A673 (cell line): ENCODE measurements around the gene APOBEC3B. TPM values are rescaled to one million over a fixed set of nuclear protein-coding genes. Genes with fewer than 3 reads are reported as not detected.
"Not testable (repeated sequence)": the region's sequence is repeated elsewhere in the genome, so short reads cannot be mapped to it uniquely, and the experiment has no call there.

Source experiments
- BruUV-seq: library from RNA; stranded (reverse); fragments of 400-500 nt; replicated peaks from 2 replicates; lab custom pipeline; 2021; lab: Mats Ljungman, UMichigan
- CTCF ChIA-PET: fragments of 300-600 bp; sonication (Branson Sonifier 250); formaldehyde crosslinking; loops from one replicate; lab custom pipeline; 2022; ENCODE audit warnings: antibody characterized with exemption; lab: Charles Lee
- POLR2A ChIA-PET: fragments of 300-600 bp; sonication (Branson Sonifier 250); formaldehyde crosslinking; loops from one replicate; lab custom pipeline; 2022; ENCODE audit warnings: antibody characterized with exemption; ENCODE audit not compliant: low non-redundant PET; lab: Charles Lee
- DNase-seq: peaks from one replicate; pipeline ENCODE4 v3.0.0-alpha.2; 2015; ENCODE audit warnings: low spot score
- H3K27ac ChIP-seq: fragments of 200-600 bp; sonication (generic); 2 replicates; pipeline ENCODE4 v1.5.1; 2016; ENCODE audit warnings: mixed run types, low read depth, mild to moderate bottlenecking, mixed read lengths, antibody characterized with exemption, low read length; ENCODE audit not compliant: poor library complexity, severe bottlenecking
- H3K27me3 ChIP-seq: fragments of 200-600 bp; sonication (generic); replicated peaks from 2 replicates; pipeline ENCODE4 v1.6.1; 2017; ENCODE audit warnings: mixed run types, low read depth, mild to moderate bottlenecking, mixed read lengths, antibody characterized with exemption, low read length; ENCODE audit not compliant: insufficient read depth, poor library complexity
- H3K36me3 ChIP-seq: fragments of 200-600 bp; sonication (generic); 2 replicates; pipeline ENCODE4 v1.6.1; 2016; ENCODE audit warnings: mixed run types, mild to moderate bottlenecking, mixed read lengths, antibody characterized with exemption, low read length; ENCODE audit not compliant: insufficient read depth, poor library complexity, severe bottlenecking
- H3K4me1 ChIP-seq: fragments of 200-600 bp; sonication (generic); 2 replicates; pipeline ENCODE4 v1.6.1; 2017; ENCODE audit warnings: mixed run types, mild to moderate bottlenecking, mixed read lengths, antibody characterized with exemption, low read length; ENCODE audit not compliant: insufficient read depth, poor library complexity, severe bottlenecking
- H3K4me3 ChIP-seq: fragments of 200-600 bp; sonication (generic); 2 replicates; pipeline ENCODE4 v1.5.1; 2016; ENCODE audit warnings: low read depth, mixed run types, mild to moderate bottlenecking, mixed read lengths, low read length; ENCODE audit not compliant: poor library complexity, severe bottlenecking
- H3K9me3 ChIP-seq: fragments of 200-600 bp; sonication (generic); 2 replicates; pipeline ENCODE4 v1.6.1; 2016; ENCODE audit warnings: mixed run types, low read depth, mild to moderate bottlenecking, mixed read lengths, antibody characterized with exemption, low read length; ENCODE audit not compliant: poor library complexity, severe bottlenecking
- CTCF ChIP-seq: fragments of 300-800, 200-600 bp; sonication (generic); conservative IDR thresholded peaks from 2 replicates; pipeline ENCODE4 v1.5.1; 2017; ENCODE audit warnings: low read depth, mild to moderate bottlenecking, antibody characterized with exemption, low read length, moderate library complexity, mixed read lengths
- EZH2 ChIP-seq: fragments of 200-600 bp; sonication (generic); IDR thresholded peaks from 2 replicates; pipeline ENCODE4 v1.6.1; 2017; ENCODE audit warnings: borderline replicate concordance, low read depth, mild to moderate bottlenecking, mixed read lengths, antibody characterized with exemption, low read length; ENCODE audit not compliant: poor library complexity, severe bottlenecking
- intact Hi-C: fragments of 100-400 bp; cut with micrococcal nuclease; formaldehyde crosslinking; loops from one replicate; pipeline ENCODE4 v1.10.0; 2022; ENCODE audit not compliant: unreplicated experiment
- total RNA-seq: library from RNA; stranded (reverse); gene quantifications from 2 replicates; pipeline ENCODE4 v1.2.3, GENCODE V29; 2021

The APOBEC3B gene
- total RNA-seq, 1 experiment from 2014 or later = 6.4 TPM

GRCh38 chr22:39030705-39031104, 48.6 kb downstream of the APOBEC3B start:
- H3K4me1 ChIP-seq = no peaks in the 10 kb centered on the region
- no peaks in the 10 kb centered on the region for H3K36me3 ChIP-seq
- DNase-seq = no peak
- no TSS peak for BruUV-seq
- ChIA-PET CTCF (no interaction called here), POLR2A (no interaction called here)
- no peak for TF ChIP-seq EZH2
- no peak for TF ChIP-seq CTCF
- H3K4me3 ChIP-seq = no peak overlapping the region
- no peak overlapping the region for H3K27ac ChIP-seq
- H3K27me3 ChIP-seq = no peaks in the 10 kb centered on the region
- intact Hi-C loops = no loop called here
- H3K9me3 ChIP-seq = no peaks in the 10 kb centered on the region

- DNase-seq = not testable (repeated sequence)
Observed at GRCh38 chr22:39031434-39032295, 49.5 kb downstream of the APOBEC3B start.

GRCh38 chr22:39037071-39037470, 54.9 kb downstream of the APOBEC3B start:
- intact Hi-C loops = not testable (repeated sequence)

More at GRCh38 chr22:39031434-39032295, 49.5 kb downstream of the APOBEC3B start:
- POLR2A ChIA-PET = interaction anchor here (0.7 kb wide), 1 partner anchor 148 kb away, joined by 8 read pairs; no protein-coding TSS in a partner anchor
- H3K27ac ChIP-seq, H3K9me3 ChIP-seq, H3K4me3 ChIP-seq, H3K4me1 ChIP-seq, intact Hi-C loops, H3K36me3 ChIP-seq, BruUV-seq, H3K27me3 ChIP-seq, CTCF ChIA-PET: not testable (repeated sequence)

GRCh38 chr22:39039306-39040126, 57.4 kb downstream of the APOBEC3B start:
- Histone ChIP-seq H3K4me3 (peak overlapping the region; percentile 41), H3K36me3 (no peaks in the 10 kb centered on the region), H3K9me3 (no peaks in the 10 kb centered on the region), H3K27me3 (no peaks in the 10 kb centered on the region), H3K4me1 (peaks cover 14% of the 10 kb centered on the region), H3K27ac (no peak overlapping the region)
- POLR2A ChIA-PET = no interaction called here
- no peak for TF ChIP-seq CTCF
- TF ChIP-seq EZH2 = no peak
- CTCF ChIA-PET = no interaction called here
- DNase-seq = peak; percentile 27
- intact Hi-C loops = no loop called here
- BruUV-seq = no TSS peak

More at GRCh38 chr22:39037071-39037470, 54.9 kb downstream of the APOBEC3B start:
- POLR2A ChIA-PET, H3K27me3 ChIP-seq, BruUV-seq, H3K9me3 ChIP-seq, DNase-seq, CTCF ChIA-PET, H3K27ac ChIP-seq, H3K4me3 ChIP-seq, H3K36me3 ChIP-seq: not testable (repeated sequence)
- peaks cover 14% of the 10 kb centered on the region for H3K4me1 ChIP-seq

GRCh38 chr22:39040155-39040537, 58.0 kb downstream of the APOBEC3B start:
- H3K36me3 ChIP-seq, BruUV-seq, POLR2A ChIA-PET, H3K9me3 ChIP-seq, H3K27ac ChIP-seq, intact Hi-C loops, DNase-seq, H3K27me3 ChIP-seq: not testable (repeated sequence)
- Histone ChIP-seq H3K4me3 (peak overlapping the region; percentile 41), H3K4me1 (peaks cover 14% of the 10 kb centered on the region)
- CTCF ChIA-PET = interaction anchor here (0.6 kb wide), 1 partner anchor 100 kb away, joined by 4 read pairs; no protein-coding TSS in a partner anchor
